Brain microvascular endothelial cell (primary cell): ENCODE data around the gene TTC39C.
A peak's percentile ranks its signal among the peaks of the same experiment; 100 is the strongest.

ENCODE experiments used
- DNase-seq: peaks from one replicate; pipeline ENCODE4 v3.0.0-alpha.2; 2020
- H3K27ac ChIP-seq: fragments of 250-450 bp; sonication (Bioruptor Pico); 2 replicates; pipeline ENCODE4 v1.5.1; 2020; ENCODE audit warnings: mild to moderate bottlenecking, moderate library complexity
- H3K27me3 ChIP-seq: fragments of 250-450 bp; sonication (Bioruptor Pico); replicated peaks from 2 replicates; pipeline ENCODE4 v1.5.1; 2020; ENCODE audit warnings: mild to moderate bottlenecking
- H3K36me3 ChIP-seq: fragments of 250-450 bp; sonication (Bioruptor Pico); replicated peaks from 2 replicates; pipeline ENCODE4 v1.5.1; 2020; ENCODE audit warnings: mild to moderate bottlenecking
- H3K4me3 ChIP-seq: 2 replicates; pipeline ENCODE4 v1.5.1; 2011; ENCODE audit warnings: low read depth, mild to moderate bottlenecking, control low read depth, low read length, moderate library complexity
- CTCF ChIP-seq: IDR thresholded peaks from 2 replicates; pipeline ENCODE4 v1.5.1; 2011; ENCODE audit warnings: low read depth, mild to moderate bottlenecking, moderate library complexity, low read length, control low read depth, inconsistent platforms; ENCODE audit errors: missing control alignments
- in situ Hi-C: cut with HindIII; loops from 2 replicates; pipeline ENCODE4 v1.10.0; 2017; ENCODE audit warnings: low sequenced_read_pairs, low pct_ligation_motif_present

Gene TTC39C

GRCh38 chr18:24014062-24014985, at the start of gene TTC39C:
TSS of gene TTC39C (plus strand) at chr18:24014754. CDS start at chr18:24014872, 118 bp downstream.
- Histone ChIP-seq H3K27ac (peak within 1 kb of the TSS; percentile 49), H3K36me3 (no peaks in the 10 kb centered on the region), H3K4me3 (peak within 1 kb of the TSS; percentile 81), H3K27me3 (peaks cover 7% of the 10 kb centered on the region)
- DNase-seq, result peak; percentile 49
- in situ Hi-C loops, result no loop called here
- no peak for TF ChIP-seq CTCF

- DNase-seq, result no peak
- no peaks in the 10 kb centered on the region for H3K27me3 ChIP-seq
- in situ Hi-C loops, result no loop called here
- no peak overlapping the region for H3K27ac ChIP-seq
- TF ChIP-seq CTCF, result no peak
- H3K4me3 ChIP-seq, result no peak overlapping the region
- no peaks in the 10 kb centered on the region for H3K36me3 ChIP-seq
These were observed 47.6 kb upstream of the TTC39C start for GRCh38 chr18:23966909-23967308.

- no peaks in the 10 kb centered on the region for H3K27me3 ChIP-seq
- no peak overlapping the region for H3K4me3 ChIP-seq
- H3K27ac ChIP-seq, result no peak overlapping the region
- in situ Hi-C loops, result no loop called here
- no peaks in the 10 kb centered on the region for H3K36me3 ChIP-seq
- no peak for TF ChIP-seq CTCF
- DNase-seq, result no peak
These were observed 47.0 kb upstream of the TTC39C start for GRCh38 chr18:23967321-23968089.

- no peak for TF ChIP-seq CTCF
- in situ Hi-C loops, result no loop called here
- Histone ChIP-seq H3K36me3 (no peaks in the 10 kb centered on the region), H3K27me3 (no peaks in the 10 kb centered on the region), H3K27ac (no peak overlapping the region), H3K4me3 (no peak overlapping the region)
- no peak for DNase-seq
These were observed 45.6 kb upstream of the TTC39C start for GRCh38 chr18:23968638-23969604.

GRCh38 chr18:23969664-23970063, 44.9 kb upstream of the TTC39C start:
- no peak overlapping the region for H3K27ac ChIP-seq

More at GRCh38 chr18:23969664-23970063, 44.9 kb upstream of the TTC39C start:
- Histone ChIP-seq H3K27me3 (no peaks in the 10 kb centered on the region), H3K36me3 (no peaks in the 10 kb centered on the region), H3K4me3 (no peak overlapping the region)
- in situ Hi-C loops, result no loop called here
- no peak for DNase-seq
- TF ChIP-seq CTCF, result no peak
